ENCODE data around the gene GBGT1. TPM values are rescaled to one million over a fixed set of nuclear protein-coding genes. Genes with fewer than 3 reads are reported as not detected.

GBGT1 gene
- total and polyA plus RNA-seq, 9 donors = 3.2 to 5.7 (median 4.6) TPM

DNA sequence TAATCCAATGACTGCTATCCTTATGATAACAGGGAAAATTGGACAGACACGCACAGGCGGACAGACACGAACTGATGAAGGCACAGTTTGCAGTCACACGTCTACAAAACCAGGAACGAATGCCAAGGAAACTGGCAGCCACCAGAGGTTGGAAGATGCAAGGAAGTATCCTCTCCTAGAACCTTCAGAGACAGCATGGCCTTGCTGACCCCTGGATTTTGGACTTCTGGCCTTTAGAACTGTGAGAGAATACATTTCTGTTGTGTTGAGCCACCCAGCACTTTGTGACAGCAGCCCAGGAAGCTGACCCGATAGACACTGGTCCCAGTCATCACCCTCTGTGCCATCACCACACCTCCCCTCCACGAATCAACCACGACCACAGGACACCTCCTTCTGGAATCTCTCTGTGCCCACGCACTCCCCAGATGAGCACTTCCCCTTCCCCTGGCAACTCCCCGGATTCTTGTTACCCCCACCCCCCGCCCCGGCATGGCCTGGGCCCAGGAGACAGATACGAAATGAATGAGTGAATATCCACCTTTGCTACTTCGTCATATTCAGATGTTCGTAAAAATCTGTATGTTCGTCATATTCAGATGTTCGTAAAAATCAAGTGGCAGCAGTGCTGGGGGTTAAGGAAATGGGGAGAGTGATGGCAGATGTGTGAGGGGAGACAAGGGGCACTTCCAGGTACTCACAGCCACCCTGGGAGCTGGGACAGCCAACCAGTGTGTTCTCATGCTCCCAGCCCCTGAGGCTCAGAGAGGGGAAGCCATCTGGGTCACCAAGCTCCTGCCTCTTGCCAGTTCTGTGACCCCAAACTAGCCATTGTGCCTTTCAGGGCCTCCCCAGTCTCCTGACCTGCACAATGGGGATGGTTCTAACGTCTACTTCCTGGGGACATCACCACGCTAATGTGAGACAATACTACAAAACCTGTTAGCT is 18.5 kb downstream of the GBGT1 start:
- DNase-seq = no peak
- Histone ChIP-seq H3K27ac (ENCODE audit: low read length) (peak overlapping the region; percentile 13), H3K4me1 (ENCODE audit: control insufficient read depth, insufficient read depth, low read length) (peaks cover 54% of the 10 kb centered on the region), H3K27me3 (ENCODE audit: control insufficient read depth, insufficient read depth, low read length) (no peaks in the 10 kb centered on the region), H3K36me3 (ENCODE audit: control insufficient read depth, insufficient read depth, low read length) (no peaks in the 10 kb centered on the region), H3K4me3 (ENCODE audit: low read length) (no peak overlapping the region), H3K9me3 (replicated peaks; ENCODE audit: control insufficient read depth, low read depth, low read length) (no peaks in the 10 kb centered on the region)
- 53% methylated on average over 10 of the region's 19 CpGs for WGBS (ENCODE audit: insufficient coverage)

DNA sequence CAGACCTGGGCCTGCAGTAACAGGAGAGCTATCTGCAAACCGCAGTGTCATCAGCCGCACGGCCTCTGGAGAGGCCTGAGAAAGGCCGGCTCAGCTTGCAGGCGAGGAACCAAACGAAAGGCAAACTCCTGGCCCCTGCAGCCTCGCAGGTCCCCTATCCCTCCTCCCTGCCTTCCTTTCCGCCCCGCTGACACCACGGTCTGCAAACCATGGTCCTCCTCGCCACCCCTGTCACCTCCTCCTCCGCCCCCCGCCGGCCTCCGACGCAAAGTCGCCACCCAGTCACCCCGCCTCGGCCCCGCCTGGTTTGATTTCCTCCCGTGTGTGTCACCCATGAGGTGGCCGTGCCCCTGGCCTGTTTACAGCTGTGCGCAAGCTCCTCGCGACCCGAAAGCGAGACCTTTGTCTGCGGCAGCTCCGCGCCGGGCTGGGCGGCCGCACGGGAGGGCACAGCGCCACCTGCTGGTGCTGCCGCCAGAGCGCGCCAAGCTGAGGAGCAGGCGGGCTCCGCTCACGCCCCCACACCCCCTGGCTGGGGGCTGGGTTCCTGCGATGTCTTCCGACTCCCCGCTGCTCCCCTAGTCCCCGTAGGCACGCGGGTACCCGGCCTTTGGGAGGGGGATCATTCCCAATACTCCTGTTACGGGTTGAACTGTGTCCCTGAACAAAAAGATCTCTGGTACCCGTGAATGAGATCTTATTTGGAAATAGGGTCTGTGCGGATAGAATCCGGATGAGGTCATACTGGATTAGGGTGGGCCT is 19.4 kb downstream of the GBGT1 start:
- Histone ChIP-seq H3K4me3 (ENCODE audit: low read length) (peak overlapping the region; percentile 46), H3K4me1 (ENCODE audit: control insufficient read depth, insufficient read depth, low read length) (peaks cover 53% of the 10 kb centered on the region), H3K36me3 (ENCODE audit: control insufficient read depth, insufficient read depth, low read length) (no peaks in the 10 kb centered on the region), H3K9me3 (replicated peaks; ENCODE audit: control insufficient read depth, low read depth, low read length) (no peaks in the 10 kb centered on the region), H3K27ac (ENCODE audit: low read length) (peak overlapping the region; percentile 20), H3K27me3 (ENCODE audit: control insufficient read depth, insufficient read depth, low read length) (no peaks in the 10 kb centered on the region)
- WGBS (ENCODE audit: insufficient coverage) = 3% methylated on average over 45 of the region's 52 CpGs
- DNase-seq = peak; percentile 81

DNA sequence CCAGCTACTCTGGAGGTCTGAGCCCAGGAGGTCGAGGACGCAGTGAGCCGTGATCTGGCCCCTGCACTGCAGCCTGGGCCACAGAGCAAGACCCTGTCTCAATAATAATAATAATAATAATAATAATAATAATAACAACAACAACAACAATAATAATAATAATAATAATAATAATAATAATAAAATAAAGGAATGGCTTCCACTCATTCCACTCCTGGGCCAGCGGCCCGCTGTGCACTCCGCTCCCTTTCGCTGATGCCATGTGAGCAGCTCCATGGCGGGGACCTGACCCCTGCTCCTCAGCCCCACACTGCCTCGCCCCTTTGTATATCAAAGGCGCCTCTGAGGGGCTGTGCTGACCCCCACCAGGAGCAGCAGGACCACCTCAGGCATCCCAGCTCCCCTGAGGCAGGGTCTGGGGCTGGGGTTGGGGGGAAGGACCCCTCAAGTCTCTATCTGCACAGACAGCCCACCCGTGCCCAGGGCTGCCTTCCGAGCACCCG is 20.0 kb downstream of the GBGT1 start:
- no peaks in the 10 kb centered on the region for H3K9me3 ChIP-seq (replicated peaks; ENCODE audit: control insufficient read depth, low read depth, low read length)
- peak overlapping the region; percentile 20 for H3K27ac ChIP-seq (ENCODE audit: low read length)
- no peaks in the 10 kb centered on the region for H3K36me3 ChIP-seq (ENCODE audit: control insufficient read depth, insufficient read depth, low read length)
- DNase-seq = no peak
- H3K4me1 ChIP-seq (ENCODE audit: control insufficient read depth, insufficient read depth, low read length) = peaks cover 56% of the 10 kb centered on the region
- no peak overlapping the region for H3K4me3 ChIP-seq (ENCODE audit: low read length)
- no peaks in the 10 kb centered on the region for H3K27me3 ChIP-seq (ENCODE audit: control insufficient read depth, insufficient read depth, low read length)
- 26% methylated on average over 3 of the region's 13 CpGs for WGBS (ENCODE audit: insufficient coverage)

DNA sequence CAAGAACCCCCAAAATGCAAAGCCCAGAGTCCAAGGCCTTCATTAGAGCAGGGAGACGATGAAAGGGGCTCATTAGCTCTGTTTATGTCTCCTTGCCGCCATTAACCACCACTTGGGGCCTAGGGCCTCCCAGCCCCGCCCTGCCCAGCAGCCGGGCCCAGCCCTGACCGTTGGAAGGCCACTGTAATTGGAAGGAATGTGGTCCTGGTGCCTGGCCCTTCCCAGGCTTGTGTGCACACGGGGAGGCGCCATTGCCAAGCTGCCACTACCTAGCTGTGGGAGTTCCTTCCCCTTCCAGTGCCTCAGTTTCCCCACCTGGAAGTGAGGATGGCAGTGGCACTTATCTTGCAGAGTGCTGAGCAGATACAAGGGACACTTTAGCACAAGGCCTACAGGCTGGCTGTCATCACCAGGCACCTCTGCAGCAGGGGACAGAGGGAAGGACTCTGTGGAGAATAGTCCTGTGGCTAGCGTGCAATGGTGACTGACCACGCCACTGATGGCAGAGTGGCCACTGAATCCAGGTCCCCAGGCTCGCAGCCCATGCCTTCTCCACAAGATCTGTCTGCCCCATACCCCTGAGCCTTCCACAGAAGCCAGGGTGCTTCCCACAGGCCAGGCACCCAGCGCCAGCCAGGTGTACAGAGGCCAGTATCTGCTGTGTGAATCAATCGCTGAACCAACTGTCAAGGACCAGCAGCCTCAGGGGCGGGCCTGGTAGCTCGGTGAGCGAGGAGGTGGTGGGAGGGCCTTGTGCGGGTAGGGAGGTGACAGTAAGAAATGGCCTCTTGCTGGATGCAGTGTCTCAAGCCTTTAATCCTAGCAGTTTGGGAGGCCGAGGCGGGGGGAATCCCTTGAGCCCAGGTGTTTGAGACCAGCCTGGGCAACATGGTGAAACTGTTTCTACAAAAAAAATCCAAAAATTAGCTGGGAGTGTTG is 20.8 kb downstream of the GBGT1 start:
- Histone ChIP-seq H3K36me3 (ENCODE audit: control insufficient read depth, insufficient read depth, low read length) (no peaks in the 10 kb centered on the region), H3K4me3 (ENCODE audit: low read length) (no peak overlapping the region), H3K27ac (ENCODE audit: low read length) (no peak overlapping the region), H3K27me3 (ENCODE audit: control insufficient read depth, insufficient read depth, low read length) (no peaks in the 10 kb centered on the region), H3K9me3 (replicated peaks; ENCODE audit: control insufficient read depth, low read depth, low read length) (no peaks in the 10 kb centered on the region), H3K4me1 (ENCODE audit: control insufficient read depth, insufficient read depth, low read length) (peaks cover 53% of the 10 kb centered on the region)
- 65% methylated on average over 13 of the region's 18 CpGs for WGBS (ENCODE audit: insufficient coverage)
- DNase-seq = no peak

GRCh38 chr9:133141833-133142595 is 21.7 kb downstream of the GBGT1 start:
- 83% methylated on average over 9 of the region's 16 CpGs for WGBS (ENCODE audit: insufficient coverage)
- Histone ChIP-seq H3K27me3 (ENCODE audit: control insufficient read depth, insufficient read depth, low read length) (no peaks in the 10 kb centered on the region), H3K4me1 (ENCODE audit: control insufficient read depth, insufficient read depth, low read length) (peaks cover 50% of the 10 kb centered on the region), H3K36me3 (ENCODE audit: control insufficient read depth, insufficient read depth, low read length) (no peaks in the 10 kb centered on the region), H3K9me3 (replicated peaks; ENCODE audit: control insufficient read depth, low read depth, low read length) (no peaks in the 10 kb centered on the region), H3K4me3 (ENCODE audit: low read length) (no peak overlapping the region), H3K27ac (ENCODE audit: low read length) (peak overlapping the region; percentile 13)
- no peak for DNase-seq

DNA sequence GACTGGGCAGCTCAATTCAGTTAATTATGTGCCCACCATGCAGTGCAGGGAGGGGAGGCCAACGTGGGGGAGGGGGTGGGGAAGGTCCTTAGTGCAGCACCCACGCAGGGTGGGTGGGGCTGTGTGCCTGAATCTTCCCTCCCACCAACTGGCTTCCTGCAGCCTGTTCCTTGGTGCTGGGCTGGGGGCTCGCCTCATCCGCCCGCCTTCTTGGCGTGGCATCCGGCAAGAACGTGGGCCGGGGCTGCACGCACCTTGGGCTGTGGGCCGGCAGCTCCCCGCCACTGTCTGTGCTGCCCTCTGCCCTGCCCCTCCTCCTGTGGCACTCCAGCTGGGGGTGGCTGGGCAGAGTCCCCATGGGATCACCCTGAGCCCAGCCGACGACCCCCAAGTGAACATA is 23.1 kb downstream of the GBGT1 start:
- Histone ChIP-seq H3K4me3 (ENCODE audit: low read length) (no peak overlapping the region), H3K9me3 (replicated peaks; ENCODE audit: control insufficient read depth, low read depth, low read length) (no peaks in the 10 kb centered on the region), H3K27me3 (ENCODE audit: control insufficient read depth, insufficient read depth, low read length) (no peaks in the 10 kb centered on the region), H3K27ac (ENCODE audit: low read length) (no peak overlapping the region), H3K4me1 (ENCODE audit: control insufficient read depth, insufficient read depth, low read length) (peaks cover 54% of the 10 kb centered on the region), H3K36me3 (ENCODE audit: control insufficient read depth, insufficient read depth, low read length) (no peaks in the 10 kb centered on the region)
- 97% methylated on average over 5 of the region's 14 CpGs for WGBS (ENCODE audit: insufficient coverage)
- no peak for DNase-seq

DNA sequence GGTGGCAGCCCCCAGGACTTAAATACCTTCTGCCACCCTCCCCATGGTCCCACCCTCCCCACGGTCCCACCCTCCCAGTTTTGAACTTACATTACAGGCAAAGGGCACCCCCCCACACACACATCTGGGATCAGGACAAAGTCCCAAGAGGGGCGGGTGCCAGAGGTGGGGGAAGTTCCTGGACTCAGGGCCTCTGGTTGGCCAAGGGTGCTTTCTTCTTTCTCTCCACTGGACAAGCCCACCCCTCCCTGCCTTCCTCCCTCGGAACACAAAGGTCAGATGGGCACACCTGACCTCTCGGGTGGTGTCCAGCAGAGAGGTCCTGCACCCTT is 23.6 kb downstream of the GBGT1 start:
- Histone ChIP-seq H3K27me3 (ENCODE audit: control insufficient read depth, insufficient read depth, low read length) (no peaks in the 10 kb centered on the region), H3K4me1 (ENCODE audit: control insufficient read depth, insufficient read depth, low read length) (peaks cover 58% of the 10 kb centered on the region), H3K9me3 (replicated peaks; ENCODE audit: control insufficient read depth, low read depth, low read length) (no peaks in the 10 kb centered on the region), H3K4me3 (ENCODE audit: low read length) (no peak overlapping the region), H3K27ac (ENCODE audit: low read length) (no peak overlapping the region), H3K36me3 (ENCODE audit: control insufficient read depth, insufficient read depth, low read length) (no peaks in the 10 kb centered on the region)
- no peak for DNase-seq
- 90% methylated on average over 2 of the region's 4 CpGs for WGBS (ENCODE audit: insufficient coverage)

GRCh38 chr9:133139246-133140173 is 24.2 kb downstream of the GBGT1 start:
- H3K9me3 ChIP-seq (replicated peaks; ENCODE audit: control insufficient read depth, low read depth, low read length) = no peaks in the 10 kb centered on the region
- DNase-seq = no peak
- H3K36me3 ChIP-seq (ENCODE audit: control insufficient read depth, insufficient read depth, low read length) = no peaks in the 10 kb centered on the region
- peaks cover 58% of the 10 kb centered on the region for H3K4me1 ChIP-seq (ENCODE audit: control insufficient read depth, insufficient read depth, low read length)
- H3K4me3 ChIP-seq (ENCODE audit: low read length) = no peak overlapping the region
- 90% methylated on average over 8 of the region's 24 CpGs for WGBS (ENCODE audit: insufficient coverage)
- H3K27ac ChIP-seq (ENCODE audit: low read length) = no peak overlapping the region
- no peaks in the 10 kb centered on the region for H3K27me3 ChIP-seq (ENCODE audit: control insufficient read depth, insufficient read depth, low read length)
